ENCODE results near the gene OR1I1.

OR1I1 gene

GRCh38 chr19:15123900-15124299, 41.9 kb downstream of the OR1I1 start:
- peak overlapping the region in 5 of 7 experiments; percentile 30 to 93 (median 91) for H3K4me3 ChIP-seq (ENCODE audit: control insufficient read depth in 1 of 7, extremely low read depth in 1 of 7, insufficient read depth in 4 of 7, low read depth in 2 of 7, low read length in 6 of 7)
- DNase-seq = no peak
- H3K4me1 ChIP-seq (ENCODE audit: control extremely low read depth in 1 of 4, control insufficient read depth in 4 of 4, insufficient read depth in 4 of 4, low read length in 3 of 4) = peaks cover 0 to 23% (median 18%) of the 10 kb centered on the region in 4 experiments
- H3K9me3 ChIP-seq (ENCODE audit: control extremely low read depth in 1 of 5, control insufficient read depth in 4 of 5, insufficient read depth in 2 of 5, low read depth in 1 of 5, low read length in 4 of 5) = no peaks in the 10 kb centered on the region
- H3K27ac ChIP-seq (ENCODE audit: insufficient read depth in 1 of 2, low read depth in 1 of 2, low read length in 2 of 2, poor library complexity in 1 of 2, severe bottlenecking in 2 of 2) = peak overlapping the region in 1 of 2 experiments; percentile 88
- CTCF ChIA-PET = interaction anchor here (0.6 to 1.5 kb wide), 4 partner anchors 9 to 135 kb away, joined by 3 to 5 read pairs (median 4); no protein-coding TSS in a partner anchor
- WGBS (ENCODE audit: insufficient coverage) = 54% methylated on average over 4 of the region's 5 CpGs
- peaks cover 3 to 36% (median 26%) of the 10 kb centered on the region in 4 experiments for H3K36me3 ChIP-seq (ENCODE audit: control insufficient read depth in 4 of 4, insufficient read depth in 4 of 4, low read length in 3 of 4)
- POLR2A ChIA-PET = no interaction called here
- H3K27me3 ChIP-seq (replicated peaks in 2 of 5; ENCODE audit: control insufficient read depth in 4 of 5, insufficient read depth in 5 of 5, low read length in 4 of 5) = no peaks in the 10 kb centered on the region

GRCh38 chr19:15124572-15125231, 42.7 kb downstream of the OR1I1 start:
- ChIA-PET CTCF (interaction anchor here (0.6 to 1.5 kb wide), 5 partner anchors 8 to 135 kb away, joined by 3 to 5 read pairs (median 3); no protein-coding TSS in a partner anchor), POLR2A (interaction anchor here (1.7 kb wide), 1 partner anchor 12 kb away, joined by 4 read pairs; no protein-coding TSS in a partner anchor)
- DNase-seq = peak in 1 of 3 donors; percentile 26
- peak overlapping the region; percentile 49 to 93 (median 83) for H3K4me3 ChIP-seq (ENCODE audit: control insufficient read depth in 1 of 7, extremely low read depth in 1 of 7, insufficient read depth in 4 of 7, low read depth in 2 of 7, low read length in 6 of 7)
- WGBS (ENCODE audit: insufficient coverage) = under 1% methylated on average over 29 of the region's 33 CpGs
- peaks cover 0 to 28% (median 19%) of the 10 kb centered on the region in 4 experiments for H3K36me3 ChIP-seq (ENCODE audit: control insufficient read depth in 4 of 4, insufficient read depth in 4 of 4, low read length in 3 of 4)
- peak overlapping the region in 1 of 2 experiments; percentile 88 for H3K27ac ChIP-seq (ENCODE audit: insufficient read depth in 1 of 2, low read depth in 1 of 2, low read length in 2 of 2, poor library complexity in 1 of 2, severe bottlenecking in 2 of 2)
- peaks cover 0 to 23% (median 18%) of the 10 kb centered on the region in 4 experiments for H3K4me1 ChIP-seq (ENCODE audit: control extremely low read depth in 1 of 4, control insufficient read depth in 4 of 4, insufficient read depth in 4 of 4, low read length in 3 of 4)
- no peaks in the 10 kb centered on the region for H3K27me3 ChIP-seq (replicated peaks in 2 of 5; ENCODE audit: control insufficient read depth in 4 of 5, insufficient read depth in 5 of 5, low read length in 4 of 5)
- H3K9me3 ChIP-seq (ENCODE audit: control extremely low read depth in 1 of 5, control insufficient read depth in 4 of 5, insufficient read depth in 2 of 5, low read depth in 1 of 5, low read length in 4 of 5) = no peaks in the 10 kb centered on the region

GRCh38 chr19:15125232-15126067, 43.4 kb downstream of the OR1I1 start:
- POLR2A ChIA-PET = interaction anchor here (1.7 kb wide), 1 partner anchor 13 kb away, joined by 4 read pairs; no protein-coding TSS in a partner anchor

GRCh38 chr19:15126131-15126910, 44.3 kb downstream of the OR1I1 start:
- Histone ChIP-seq H3K9me3 (ENCODE audit: control extremely low read depth in 1 of 5, control insufficient read depth in 4 of 5, insufficient read depth in 2 of 5, low read depth in 1 of 5, low read length in 4 of 5) (no peaks in the 10 kb centered on the region), H3K27ac (ENCODE audit: insufficient read depth in 1 of 2, low read depth in 1 of 2, low read length in 2 of 2, poor library complexity in 1 of 2, severe bottlenecking in 2 of 2) (peak overlapping the region in 1 of 2 experiments; percentile 7), H3K27me3 (replicated peaks in 2 of 5; ENCODE audit: control insufficient read depth in 4 of 5, insufficient read depth in 5 of 5, low read length in 4 of 5) (no peaks in the 10 kb centered on the region), H3K36me3 (ENCODE audit: control insufficient read depth in 4 of 4, insufficient read depth in 4 of 4, low read length in 3 of 4) (peaks cover 0 to 16% (median 9%) of the 10 kb centered on the region in 4 experiments), H3K4me3 (ENCODE audit: control insufficient read depth in 1 of 7, extremely low read depth in 1 of 7, insufficient read depth in 4 of 7, low read depth in 2 of 7, low read length in 6 of 7) (peak overlapping the region in 4 of 7 experiments; percentile 83 to 93 (median 92)), H3K4me1 (ENCODE audit: control extremely low read depth in 1 of 4, control insufficient read depth in 4 of 4, insufficient read depth in 4 of 4, low read length in 3 of 4) (peaks cover 0 to 23% (median 18%) of the 10 kb centered on the region in 4 experiments)
- POLR2A ChIA-PET = interaction anchor here (1.7 kb wide), 1 partner anchor 14 kb away, joined by 4 read pairs; no protein-coding TSS in a partner anchor
- 100% methylated on average over 1 of the region's 2 CpGs for WGBS (ENCODE audit: insufficient coverage)
- CTCF ChIA-PET = interaction anchor here (0.7 to 2.0 kb wide), 2 partner anchors 21 to 25 kb away, joined by 3 to 7 read pairs; no protein-coding TSS in a partner anchor
- peak in 1 of 3 donors; percentile 19 for DNase-seq

More at GRCh38 chr19:15125232-15126067, 43.4 kb downstream of the OR1I1 start:
- Histone ChIP-seq H3K9me3 (ENCODE audit: control extremely low read depth in 1 of 5, control insufficient read depth in 4 of 5, insufficient read depth in 2 of 5, low read depth in 1 of 5, low read length in 4 of 5) (no peaks in the 10 kb centered on the region), H3K4me1 (ENCODE audit: control extremely low read depth in 1 of 4, control insufficient read depth in 4 of 4, insufficient read depth in 4 of 4, low read length in 3 of 4) (peaks cover 0 to 23% (median 18%) of the 10 kb centered on the region in 4 experiments), H3K36me3 (ENCODE audit: control insufficient read depth in 4 of 4, insufficient read depth in 4 of 4, low read length in 3 of 4) (peaks cover 0 to 20% (median 16%) of the 10 kb centered on the region in 4 experiments), H3K27me3 (replicated peaks in 2 of 5; ENCODE audit: control insufficient read depth in 4 of 5, insufficient read depth in 5 of 5, low read length in 4 of 5) (no peaks in the 10 kb centered on the region), H3K27ac (ENCODE audit: insufficient read depth in 1 of 2, low read depth in 1 of 2, low read length in 2 of 2, poor library complexity in 1 of 2, severe bottlenecking in 2 of 2) (peak overlapping the region; percentile 72 to 88), H3K4me3 (ENCODE audit: control insufficient read depth in 1 of 7, extremely low read depth in 1 of 7, insufficient read depth in 4 of 7, low read depth in 2 of 7, low read length in 6 of 7) (peak overlapping the region; percentile 49 to 93 (median 83))
- CTCF ChIA-PET = interaction anchor here (1.5 to 2.0 kb wide), 2 partner anchors 14 to 24 kb away, joined by 4 to 7 read pairs; no protein-coding TSS in a partner anchor
- DNase-seq = peak; percentile 99 to 100 (median 99)
- WGBS (ENCODE audit: insufficient coverage) = 0% methylated on average over 42 of the region's 61 CpGs

DNA sequence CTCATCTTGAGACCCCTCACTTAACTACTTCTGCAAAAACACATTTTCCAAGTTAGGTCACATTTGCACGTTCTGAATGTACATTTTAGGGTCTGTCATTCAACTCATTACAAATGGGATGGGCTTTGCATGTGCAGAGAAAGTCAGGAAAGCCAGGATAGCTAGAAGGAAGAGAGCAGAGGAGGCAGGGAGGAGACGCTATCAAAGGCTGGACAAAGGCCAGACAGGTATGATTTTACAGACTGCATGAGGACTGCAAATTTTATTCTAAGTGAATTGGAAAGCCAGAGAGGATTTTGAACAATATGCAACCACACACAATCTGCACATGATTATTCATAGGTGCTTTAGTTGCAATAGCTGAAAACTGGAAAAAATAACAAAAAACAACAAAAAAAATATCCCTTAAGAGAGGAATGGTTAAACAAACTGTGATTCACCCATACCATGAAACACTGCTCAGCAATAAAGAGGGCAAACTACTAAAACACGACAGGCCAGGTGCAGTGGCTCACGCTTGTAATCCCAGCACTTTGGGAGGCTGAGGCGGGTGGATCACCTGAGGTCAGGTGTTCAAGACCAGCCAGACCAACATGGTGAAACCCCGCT, 46.3 kb downstream of the OR1I1 start:
- Histone ChIP-seq H3K4me1 (ENCODE audit: control extremely low read depth in 1 of 4, control insufficient read depth in 4 of 4, insufficient read depth in 4 of 4, low read length in 3 of 4) (peaks cover 0 to 23% (median 18%) of the 10 kb centered on the region in 4 experiments), H3K4me3 (ENCODE audit: control insufficient read depth in 1 of 7, extremely low read depth in 1 of 7, insufficient read depth in 4 of 7, low read depth in 2 of 7, low read length in 6 of 7) (no peak overlapping the region), H3K9me3 (ENCODE audit: control extremely low read depth in 1 of 5, control insufficient read depth in 4 of 5, insufficient read depth in 2 of 5, low read depth in 1 of 5, low read length in 4 of 5) (no peaks in the 10 kb centered on the region), H3K27me3 (replicated peaks in 2 of 5; ENCODE audit: control insufficient read depth in 4 of 5, insufficient read depth in 5 of 5, low read length in 4 of 5) (no peaks in the 10 kb centered on the region), H3K27ac (ENCODE audit: insufficient read depth in 1 of 2, low read depth in 1 of 2, low read length in 2 of 2, poor library complexity in 1 of 2, severe bottlenecking in 2 of 2) (no peak overlapping the region), H3K36me3 (ENCODE audit: control insufficient read depth in 4 of 4, insufficient read depth in 4 of 4, low read length in 3 of 4) (peaks cover 0 to 3% (median 0%) of the 10 kb centered on the region in 4 experiments)
- ChIA-PET POLR2A (no interaction called here), CTCF (no interaction called here)
- WGBS (ENCODE audit: insufficient coverage) = 100% methylated on average over 1 of the region's 6 CpGs
- DNase-seq = no peak
